PC-9 (cell line): Measurements from ENCODE around the gene RABGGTA. TPM values are rescaled to one million over a fixed set of nuclear protein-coding genes. Genes with fewer than 3 reads are reported as not detected.

Experiments used
- BruUV-seq: library from RNA; stranded (reverse); fragments of 400-500 nt; replicated peaks from 2 replicates; lab custom pipeline; 2021; lab: Mats Ljungman, UMichigan
- CTCF ChIA-PET: fragments of 300-600 bp; sonication (Branson Sonifier 250); formaldehyde crosslinking; loops from one replicate; lab custom pipeline; 2022; ENCODE audit warnings: antibody characterized with exemption; lab: Charles Lee
- POLR2A ChIA-PET: fragments of 300-600 bp; sonication (Branson Sonifier 250); formaldehyde crosslinking; loops from one replicate; lab custom pipeline; 2022; ENCODE audit warnings: antibody characterized with exemption; ENCODE audit not compliant: unreplicated experiment; lab: Charles Lee
- DNase-seq, 2 experiments: peaks; one replicate each; pipeline versions ENCODE4 v3.0.0 to v3.0.0-alpha.2; 2015 to 2022; ENCODE audit warnings: mixed read lengths in 1 of 2
- H2AFZ ChIP-seq: fragments of 200-600 bp; sonication (generic); 2 replicates; pipeline ENCODE4 v1.8.1; 2017; ENCODE audit warnings: antibody characterized with exemption
- H3F3A ChIP-seq: fragments of 200-600 bp; sonication (generic); 2 replicates; pipeline ENCODE4 v1.8.1; 2017; ENCODE audit warnings: antibody characterized with exemption, mild to moderate bottlenecking, low read depth; ENCODE audit not compliant: insufficient read depth
- H3K27ac ChIP-seq: fragments of 200-600 bp; sonication (generic); 2 replicates; pipeline ENCODE4 v1.6.1; 2016; ENCODE audit warnings: mixed run types
- H3K27me3 ChIP-seq: fragments of 200-600 bp; sonication (generic); 2 replicates; pipeline ENCODE4 v1.6.1; 2016; ENCODE audit warnings: low read depth, mixed run types; ENCODE audit not compliant: insufficient read depth
- H3K36me3 ChIP-seq: fragments of 200-600 bp; sonication (generic); 2 replicates; pipeline ENCODE4 v1.6.1; 2016; ENCODE audit warnings: low read depth, mixed run types
- H3K4me1 ChIP-seq: fragments of 200-600 bp; sonication (generic); replicated peaks from 2 replicates; pipeline ENCODE4 v1.6.1; 2016; ENCODE audit warnings: mixed run types; ENCODE audit not compliant: insufficient read depth
- H3K4me2 ChIP-seq: fragments of 200-600 bp; sonication (generic); 2 replicates; pipeline ENCODE4 v1.6.1; 2017; ENCODE audit warnings: mixed run types
- H3K4me3 ChIP-seq: fragments of 200-600 bp; sonication (generic); 2 replicates; pipeline ENCODE4 v1.6.1; 2016; ENCODE audit warnings: mixed run types
- H3K79me2 ChIP-seq: fragments of 200-600 bp; sonication (generic); 2 replicates; pipeline ENCODE4 v1.6.1; 2017; ENCODE audit warnings: low read depth, mixed run types
- H3K9me2 ChIP-seq: fragments of 200-600 bp; sonication (generic); 2 replicates; pipeline ENCODE4 v1.8.1; 2017; ENCODE audit warnings: mild to moderate bottlenecking; ENCODE audit not compliant: insufficient read depth
- H3K9me3 ChIP-seq: fragments of 200-600 bp; sonication (generic); 2 replicates; pipeline ENCODE4 v1.8.1; 2016; ENCODE audit warnings: low read depth; ENCODE audit not compliant: insufficient read depth
- H4K20me1 ChIP-seq: fragments of 200-600 bp; sonication (generic); 2 replicates; pipeline ENCODE4 v1.8.1; 2017; ENCODE audit not compliant: insufficient read depth
- EZH2 ChIP-seq: fragments of 200-600 bp; sonication (generic); IDR thresholded peaks from 2 replicates; pipeline ENCODE4 v1.8.0; 2017; ENCODE audit warnings: antibody characterized with exemption, low read depth
- intact Hi-C: fragments of 100-400 bp; cut with micrococcal nuclease; formaldehyde crosslinking; loops from one replicate; pipeline ENCODE4 v1.10.0; 2022; ENCODE audit not compliant: unreplicated experiment
- total RNA-seq: library from RNA; stranded (reverse); gene quantifications from 2 replicates; pipeline ENCODE4 v1.2.3, GENCODE V29; 2021
- TF ChIP-seq, protein P1 (sequence below): fragments of 200-600 bp; sonication (generic); conservative IDR thresholded peaks from 2 replicates; pipeline ENCODE4 v1.6.1; 2017; ENCODE audit warnings: mixed run types, antibody characterized with exemption, mild to moderate bottlenecking, moderate library complexity

The RABGGTA gene
- total RNA-seq, 1 experiment from 2014 or later = 25.2 TPM

DNA sequence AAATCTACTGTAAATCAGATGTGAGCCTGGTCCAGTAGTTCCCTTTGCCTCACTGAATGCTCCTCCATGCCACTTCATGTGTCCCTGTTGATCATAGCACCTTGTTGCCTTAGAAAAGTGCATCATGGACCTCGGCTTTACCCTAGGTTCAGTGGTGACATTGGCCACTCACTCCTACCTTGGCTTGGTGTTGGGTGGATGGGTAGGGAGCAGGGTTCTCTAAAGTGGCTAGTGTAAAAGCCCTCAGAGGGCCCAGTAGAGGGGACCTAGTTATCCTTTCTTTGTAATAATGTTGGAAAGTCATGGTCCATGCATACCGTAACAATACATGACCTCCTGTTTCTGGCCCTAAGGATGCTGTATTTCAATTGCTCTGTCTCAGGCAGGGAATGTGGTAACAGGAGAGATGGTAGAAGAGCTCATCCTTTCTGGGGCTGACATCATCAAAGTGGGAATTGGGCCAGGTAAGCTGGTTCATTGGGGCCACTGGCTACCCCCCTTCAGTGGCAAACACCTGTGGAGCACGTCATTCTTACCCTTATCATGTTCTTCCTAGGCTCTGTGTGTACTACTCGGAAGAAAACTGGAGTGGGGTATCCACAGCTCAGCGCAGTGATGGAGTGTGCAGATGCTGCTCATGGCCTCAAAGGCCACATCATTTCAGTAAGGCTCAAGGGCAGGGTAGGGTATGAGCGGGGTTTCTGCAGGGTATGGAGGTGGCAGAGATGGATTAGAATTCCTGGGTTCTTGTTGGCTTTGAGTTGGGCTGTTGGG is 34.5 kb downstream of the RABGGTA start:
- H3K79me2 ChIP-seq = peaks cover 26% of the 10 kb centered on the region
- TF ChIP-seq EZH2 = no peak
- TF ChIP-seq, protein P1, sequence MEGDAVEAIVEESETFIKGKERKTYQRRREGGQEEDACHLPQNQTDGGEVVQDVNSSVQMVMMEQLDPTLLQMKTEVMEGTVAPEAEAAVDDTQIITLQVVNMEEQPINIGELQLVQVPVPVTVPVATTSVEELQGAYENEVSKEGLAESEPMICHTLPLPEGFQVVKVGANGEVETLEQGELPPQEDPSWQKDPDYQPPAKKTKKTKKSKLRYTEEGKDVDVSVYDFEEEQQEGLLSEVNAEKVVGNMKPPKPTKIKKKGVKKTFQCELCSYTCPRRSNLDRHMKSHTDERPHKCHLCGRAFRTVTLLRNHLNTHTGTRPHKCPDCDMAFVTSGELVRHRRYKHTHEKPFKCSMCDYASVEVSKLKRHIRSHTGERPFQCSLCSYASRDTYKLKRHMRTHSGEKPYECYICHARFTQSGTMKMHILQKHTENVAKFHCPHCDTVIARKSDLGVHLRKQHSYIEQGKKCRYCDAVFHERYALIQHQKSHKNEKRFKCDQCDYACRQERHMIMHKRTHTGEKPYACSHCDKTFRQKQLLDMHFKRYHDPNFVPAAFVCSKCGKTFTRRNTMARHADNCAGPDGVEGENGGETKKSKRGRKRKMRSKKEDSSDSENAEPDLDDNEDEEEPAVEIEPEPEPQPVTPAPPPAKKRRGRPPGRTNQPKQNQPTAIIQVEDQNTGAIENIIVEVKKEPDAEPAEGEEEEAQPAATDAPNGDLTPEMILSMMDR = no peak
- H3K36me3 ChIP-seq = no peaks in the 10 kb centered on the region
- intact Hi-C loops = no loop called here
- no peaks in the 10 kb centered on the region for H3K9me2 ChIP-seq
- H2AFZ ChIP-seq = no peak overlapping the region
- no peaks in the 10 kb centered on the region for H3K27me3 ChIP-seq
- no peak overlapping the region for H3K4me2 ChIP-seq
- CTCF ChIA-PET = no interaction called here
- BruUV-seq = no TSS peak
- no peak overlapping the region for H3K27ac ChIP-seq
- H4K20me1 ChIP-seq = no peaks in the 10 kb centered on the region
- H3K4me3 ChIP-seq = no peak overlapping the region
- no peak for DNase-seq
- peaks cover 12% of the 10 kb centered on the region for H3K4me1 ChIP-seq
- POLR2A ChIA-PET = no interaction called here
- H3F3A ChIP-seq = peaks cover 8% of the 10 kb centered on the region; the same call in 1 of the 2 replicates
- no peaks in the 10 kb centered on the region for H3K9me3 ChIP-seq

DNA sequence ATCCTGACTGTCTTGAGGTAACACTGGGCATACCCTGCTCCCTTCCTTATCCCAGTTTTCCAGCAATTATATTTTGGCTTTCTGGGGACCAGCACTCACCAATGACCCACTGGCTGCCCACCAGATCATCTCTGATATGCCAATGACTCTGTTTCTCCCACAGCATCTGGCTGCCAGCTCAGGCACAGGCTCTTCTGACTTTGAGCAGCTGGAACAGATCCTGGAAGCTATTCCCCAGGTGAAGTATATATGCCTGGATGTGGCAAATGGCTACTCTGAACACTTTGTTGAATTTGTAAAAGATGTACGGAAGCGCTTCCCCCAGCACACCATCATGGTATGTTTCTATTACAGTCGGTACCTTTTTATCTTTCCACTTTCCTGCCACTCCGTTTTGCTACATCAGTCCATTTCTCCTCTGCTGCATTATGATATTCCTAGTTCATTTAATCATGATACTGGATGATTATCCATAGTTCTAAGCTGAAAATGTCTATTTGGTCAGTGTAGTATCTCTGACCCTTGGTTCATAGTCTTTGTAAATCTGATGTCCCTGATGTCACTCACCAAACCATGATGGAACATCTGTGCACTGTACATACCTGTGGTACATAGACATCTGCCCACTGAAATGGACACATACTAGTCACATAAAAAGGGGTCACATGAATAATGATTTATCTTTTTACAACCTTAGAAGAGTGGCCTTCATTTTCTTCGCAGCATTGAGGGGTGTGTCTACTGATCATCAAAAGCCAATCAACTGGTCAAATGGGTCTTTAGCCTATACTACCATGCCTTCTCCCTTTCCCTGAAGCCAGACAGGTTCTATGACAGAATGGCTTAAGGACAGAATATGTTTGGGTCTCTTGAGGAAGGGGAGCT is 35.4 kb downstream of the RABGGTA start:
- Histone ChIP-seq H3K36me3 (no peaks in the 10 kb centered on the region), H3K4me1 (peaks cover 12% of the 10 kb centered on the region), H3F3A (peaks cover 8% of the 10 kb centered on the region; the same call in 1 of the 2 replicates), H3K9me2 (no peaks in the 10 kb centered on the region), H3K27ac (no peak overlapping the region), H4K20me1 (no peaks in the 10 kb centered on the region), H3K27me3 (no peaks in the 10 kb centered on the region), H3K4me2 (no peak overlapping the region), H3K9me3 (no peaks in the 10 kb centered on the region), H3K79me2 (peaks cover 34% of the 10 kb centered on the region), H2AFZ (no peak overlapping the region), H3K4me3 (no peak overlapping the region)
- ChIA-PET CTCF (no interaction called here), POLR2A (no interaction called here)
- TF ChIP-seq EZH2 = no peak
- TF ChIP-seq, protein P1 = no peak
- no peak for DNase-seq
- intact Hi-C loops = no loop called here
- no TSS peak for BruUV-seq

DNA sequence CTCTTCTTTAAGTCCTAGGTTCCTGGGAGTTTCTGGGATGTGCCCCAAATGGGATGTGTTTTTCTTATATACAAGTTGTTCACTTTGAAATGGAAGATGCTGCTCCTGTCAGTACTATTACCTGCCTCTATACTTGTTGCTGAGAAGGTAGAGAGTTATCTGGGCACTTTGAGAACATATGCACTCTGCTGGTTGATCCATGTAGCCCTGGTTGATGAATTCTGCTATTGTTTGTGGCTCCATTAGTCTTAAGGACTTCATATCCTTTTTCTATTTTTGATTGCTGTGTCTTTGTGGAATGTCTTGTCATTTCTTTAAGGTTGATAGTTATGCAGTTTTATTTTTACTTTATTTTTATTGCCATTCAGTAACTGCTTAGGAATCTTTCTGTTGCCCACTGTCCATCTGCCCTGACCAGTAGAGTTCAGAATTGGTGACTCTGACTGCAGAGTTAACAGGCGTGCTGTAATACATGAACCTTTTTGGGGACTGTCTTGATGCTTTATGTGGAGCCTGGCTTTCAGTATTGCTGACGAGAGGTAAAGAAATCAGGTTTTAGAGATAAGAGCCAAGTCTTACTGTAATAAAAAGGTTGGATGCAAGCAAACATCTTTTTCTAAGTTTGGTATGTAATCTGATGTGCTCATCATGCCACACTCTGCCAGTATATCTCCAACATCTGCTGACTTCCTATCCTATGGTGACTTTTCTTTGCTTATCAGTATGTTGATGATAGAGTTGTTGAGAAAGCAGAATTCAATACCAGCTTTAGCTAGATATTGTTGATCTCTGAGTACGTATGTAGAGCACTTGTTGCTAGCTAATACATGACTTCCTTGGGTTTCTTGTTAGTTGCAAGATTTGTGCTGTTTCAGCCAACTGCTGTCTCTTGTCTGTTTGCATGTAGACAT is 37.0 kb downstream of the RABGGTA start:
- Histone ChIP-seq H3K9me3 (no peaks in the 10 kb centered on the region), H3K4me3 (no peak overlapping the region), H2AFZ (no peak overlapping the region), H3K4me2 (peak overlapping the region; percentile 96), H3K9me2 (no peaks in the 10 kb centered on the region), H3K27ac (no peak overlapping the region), H3F3A (peaks cover 8% of the 10 kb centered on the region; the same call in 1 of the 2 replicates), H3K79me2 (peaks cover 47% of the 10 kb centered on the region), H3K4me1 (peaks cover 12% of the 10 kb centered on the region), H3K36me3 (no peaks in the 10 kb centered on the region), H3K27me3 (no peaks in the 10 kb centered on the region), H4K20me1 (no peaks in the 10 kb centered on the region)
- POLR2A ChIA-PET = interaction anchor here (0.7 kb wide), 1 partner anchor 36 kb away, joined by 4 read pairs; no protein-coding TSS in a partner anchor
- no peak for DNase-seq
- TF ChIP-seq, protein P1 = no peak
- TF ChIP-seq EZH2 = no peak
- BruUV-seq = no TSS peak
- CTCF ChIA-PET = no interaction called here
- intact Hi-C loops = no loop called here
